Thoracic aorta (tissue), 2 donors: ENCODE measurements around the gene PPIA. TPM values are rescaled to one million over a fixed set of nuclear protein-coding genes. Genes with fewer than 3 reads are reported as not detected.

Experiments
- ATAC-seq: fragments of 150-250 bp; one replicate; pipeline ENCODE4 v1.8.0; 2017; ENCODE audit warnings: low read depth; ENCODE audit not compliant: insufficient number of reproducible peaks, low FRiP score
- DNase-seq: peaks from one replicate; pipeline ENCODE4 v3.0.0-alpha.2; 2020; ENCODE audit warnings: low spot score
- H3K27ac ChIP-seq, 2 donors: fragments of 200-600 bp; sonication (generic); 1 replicate in 1 of 2; 2 replicates in 1 of 2; pipeline ENCODE4 v1.5.1; 2016; ENCODE audit warnings: mild to moderate bottlenecking in 2 of 2, moderate library complexity in 2 of 2
- H3K27me3 ChIP-seq: fragments of 200-600 bp; sonication (generic); replicated peaks from 2 replicates; pipeline ENCODE4 v1.6.0; 2016; ENCODE audit warnings: mild to moderate bottlenecking; ENCODE audit not compliant: insufficient read depth
- H3K36me3 ChIP-seq: fragments of 200-600 bp; sonication (generic); one replicate; pipeline ENCODE4 v1.5.1; 2016
- H3K4me1 ChIP-seq, 2 donors: fragments of 200-600 bp; sonication (generic); 1 replicate in 1 of 2; 2 replicates in 1 of 2; pipeline versions ENCODE4 v1.5.1 to v1.6.0; 2016; ENCODE audit warnings: low read depth in 2 of 2, mild to moderate bottlenecking in 1 of 2; ENCODE audit not compliant: control insufficient read depth in 1 of 2
- H3K4me3 ChIP-seq: fragments of 200-600 bp; sonication (generic); 2 replicates; pipeline ENCODE4 v1.5.1; 2016; ENCODE audit warnings: mild to moderate bottlenecking
- H3K9me3 ChIP-seq: fragments of 200-600 bp; sonication (generic); 2 replicates; pipeline ENCODE4 v1.5.1; 2016
- CTCF ChIP-seq: fragments of 200-600 bp; sonication (generic); IDR thresholded peaks from one replicate; pipeline ENCODE4 v1.5.1; 2019; ENCODE audit warnings: antibody characterized with exemption
- total RNA-seq, 2 donors: library from RNA; depleted of rRNA; stranded (reverse); fragments of >200 nt; gene quantifications; one replicate each; pipeline versions ENCODE4 v1.1.0 to v1.2.3, GENCODE V29; 2016

PPIA gene
- total RNA-seq, 2 donors from 2014 or later: 1,002 to 1,065 TPM

GRCh38 chr7:44755698-44756627 is 40.5 kb upstream of the PPIA start:
- H3K4me3 ChIP-seq: no peak overlapping the region
- no peak for DNase-seq
- no peak for ATAC-seq
- no peaks in the 10 kb centered on the region for H3K27me3 ChIP-seq
- peaks cover 16 to 26% of the 10 kb centered on the region in 2 donors for H3K4me1 ChIP-seq
- H3K27ac ChIP-seq: peak overlapping the region; percentile 30 to 34
- peaks cover 26% of the 10 kb centered on the region for H3K36me3 ChIP-seq
- no peaks in the 10 kb centered on the region for H3K9me3 ChIP-seq
- TF ChIP-seq CTCF: no peak

GRCh38 chr7:44756904-44757303 is 39.6 kb upstream of the PPIA start:
- no peak for TF ChIP-seq CTCF
- peaks cover 12 to 24% of the 10 kb centered on the region in 2 donors for H3K4me1 ChIP-seq
- H3K36me3 ChIP-seq: peaks cover 30% of the 10 kb centered on the region
- ATAC-seq (no peak), DNase-seq (no peak)
- H3K9me3 ChIP-seq: no peaks in the 10 kb centered on the region
- H3K4me3 ChIP-seq: no peak overlapping the region
- H3K27me3 ChIP-seq: no peaks in the 10 kb centered on the region
- H3K27ac ChIP-seq: no peak overlapping the region

- H3K4me1 ChIP-seq: peaks cover 12 to 24% of the 10 kb centered on the region in 2 donors
- no peak overlapping the region for H3K27ac ChIP-seq
- peaks cover 30% of the 10 kb centered on the region for H3K36me3 ChIP-seq
- H3K27me3 ChIP-seq: no peaks in the 10 kb centered on the region
- no peaks in the 10 kb centered on the region for H3K9me3 ChIP-seq
- no peak for TF ChIP-seq CTCF
- no peak for ATAC-seq
- DNase-seq: no peak
- no peak overlapping the region for H3K4me3 ChIP-seq
Measured at GRCh38 chr7:44757311-44757710, 39.2 kb upstream of the PPIA start.

- no peak overlapping the region for H3K27ac ChIP-seq
- no peaks in the 10 kb centered on the region for H3K9me3 ChIP-seq
- no peak for TF ChIP-seq CTCF
- no peaks in the 10 kb centered on the region for H3K27me3 ChIP-seq
- H3K36me3 ChIP-seq: peaks cover 33% of the 10 kb centered on the region
- DNase-seq (no peak), ATAC-seq (no peak)
- no peak overlapping the region for H3K4me3 ChIP-seq
- H3K4me1 ChIP-seq: peaks cover 12 to 24% of the 10 kb centered on the region in 2 donors
Measured at GRCh38 chr7:44757739-44758138, 38.7 kb upstream of the PPIA start.

- no peak for ATAC-seq
- no peak for DNase-seq
- Histone ChIP-seq H3K27me3 (no peaks in the 10 kb centered on the region), H3K4me3 (no peak overlapping the region), H3K9me3 (no peaks in the 10 kb centered on the region), H3K36me3 (peaks cover 44% of the 10 kb centered on the region), H3K27ac (no peak overlapping the region), H3K4me1 (peaks cover 12 to 24% of the 10 kb centered on the region in 2 donors)
- no peak for TF ChIP-seq CTCF
Measured at GRCh38 chr7:44759246-44759645, 37.2 kb upstream of the PPIA start.
